Measurements from ENCODE around the gene KEAP1. TPM values are rescaled to one million over a fixed set of nuclear protein-coding genes. Genes with fewer than 3 reads are reported as not detected.
"Not testable (repeated sequence)": the region's sequence is repeated elsewhere in the genome, so short reads cannot be mapped to it uniquely, and the experiment has no call there.

KEAP1 gene
- total and polyA plus RNA-seq, 2 donors from 2014 or later: 60.8 to 79.4 TPM

DNA sequence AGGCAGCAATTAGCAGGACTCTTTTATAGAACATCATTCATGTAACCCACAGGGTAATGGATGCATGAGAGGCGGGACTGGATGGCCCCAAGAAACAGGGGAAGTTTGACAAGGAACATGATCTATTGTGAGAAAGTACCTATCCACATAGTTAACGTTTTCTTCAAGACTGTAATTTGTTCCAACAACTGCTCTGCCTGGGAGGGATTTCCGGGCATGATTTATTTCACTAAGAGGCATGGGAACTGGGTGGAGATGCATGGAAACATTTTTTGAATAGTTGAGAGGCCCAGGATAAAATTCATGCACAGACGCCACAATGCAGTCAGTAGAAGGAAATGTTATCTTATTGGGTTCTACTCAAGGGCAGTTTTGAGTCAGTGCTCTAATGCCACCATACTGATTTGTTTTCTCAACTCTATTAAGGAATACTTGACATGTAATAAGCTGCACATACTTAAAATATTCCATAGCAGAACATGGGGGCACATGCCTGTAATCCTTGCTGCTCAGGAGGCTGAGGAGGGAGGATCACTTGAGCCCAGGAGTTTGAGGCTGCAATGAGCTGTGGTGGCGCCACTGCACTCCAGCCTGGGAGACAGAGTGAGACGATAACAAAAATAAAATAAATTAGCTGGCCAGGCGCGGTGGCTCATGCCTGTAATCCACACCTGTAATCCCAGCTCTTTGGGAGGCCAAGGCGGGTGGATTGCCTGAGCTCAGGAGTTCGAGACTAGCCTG, 30.7 kb upstream of the KEAP1 start:
- FAIRE-seq (no peak), DNase-seq (peak in 2 of 5 donors; percentile 22 to 63)
- no peak for TF ChIP-seq CTCF (IDR thresholded peaks at IDR 0.05; ENCODE audit: borderline replicate concordance, extremely low read depth, insufficient read depth)
- no peaks in the 10 kb centered on the region for H3K36me3 ChIP-seq (ENCODE audit: control insufficient read depth in 2 of 3, insufficient read depth in 3 of 3, low read length in 3 of 3)
- no peaks in the 10 kb centered on the region for H3K4me1 ChIP-seq (ENCODE audit: control insufficient read depth in 2 of 3, insufficient read depth in 2 of 3, low read depth in 1 of 3, low read length in 3 of 3)
- intact Hi-C loops (cut with DNase I): no loop called here
- H3K27me3 ChIP-seq (ENCODE audit: control insufficient read depth, insufficient read depth, low read length): peaks cover 2% of the 10 kb centered on the region
- no peak overlapping the region for H3K27ac ChIP-seq (ENCODE audit: low read depth in 2 of 2, low read length in 2 of 2)
- H3K9me3 ChIP-seq (ENCODE audit: control insufficient read depth in 2 of 3, insufficient read depth in 1 of 3, low read length in 3 of 3): no peaks in the 10 kb centered on the region
- no peak overlapping the region for H3K9ac ChIP-seq (ENCODE audit: low read length in 3 of 3)
- no peak overlapping the region for H3K4me3 ChIP-seq (ENCODE audit: low read length in 3 of 3)

DNA sequence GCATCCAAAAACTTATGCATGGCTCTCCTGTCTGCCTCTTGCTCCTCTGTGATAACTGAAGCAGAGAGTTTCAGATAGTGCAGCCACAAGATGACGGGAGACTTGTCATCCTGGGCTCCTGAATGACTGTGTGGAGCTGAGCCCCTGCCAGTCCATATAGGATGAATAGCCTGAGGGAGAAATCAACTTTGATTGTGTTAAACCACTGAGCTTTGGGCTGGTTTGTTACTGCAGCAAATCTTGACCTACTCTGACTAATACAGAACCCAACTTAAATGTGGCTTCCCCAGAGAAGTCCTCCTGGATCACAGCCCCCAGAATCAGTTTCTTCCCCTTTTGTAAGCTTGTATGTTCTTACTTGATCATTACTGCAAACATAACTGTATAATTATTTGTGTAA, 29.3 kb upstream of the KEAP1 start:
- FAIRE-seq (no peak), DNase-seq (no peak)
- no peak for TF ChIP-seq CTCF (IDR thresholded peaks at IDR 0.05; ENCODE audit: borderline replicate concordance, extremely low read depth, insufficient read depth)

GRCh38 chr19:10526887-10527286, 23.7 kb upstream of the KEAP1 start:
- H3K4me3 ChIP-seq (ENCODE audit: low read length in 3 of 3); H3K27ac ChIP-seq (ENCODE audit: low read depth in 2 of 2, low read length in 2 of 2); DNase-seq; H3K27me3 ChIP-seq (ENCODE audit: control insufficient read depth, insufficient read depth, low read length); H3K9ac ChIP-seq (ENCODE audit: low read length in 3 of 3); intact Hi-C loops (cut with DNase I); FAIRE-seq; H3K4me1 ChIP-seq (ENCODE audit: control insufficient read depth in 2 of 3, insufficient read depth in 2 of 3, low read depth in 1 of 3, low read length in 3 of 3); H3K36me3 ChIP-seq (ENCODE audit: control insufficient read depth in 2 of 3, insufficient read depth in 3 of 3, low read length in 3 of 3); H3K9me3 ChIP-seq (ENCODE audit: control insufficient read depth in 2 of 3, insufficient read depth in 1 of 3, low read length in 3 of 3): not testable (repeated sequence)

More for the DNA sequence above, 29.3 kb upstream of the KEAP1 start:
- Histone ChIP-seq H3K36me3 (ENCODE audit: control insufficient read depth in 2 of 3, insufficient read depth in 3 of 3, low read length in 3 of 3) (no peaks in the 10 kb centered on the region), H3K4me3 (ENCODE audit: low read length in 3 of 3) (no peak overlapping the region), H3K27ac (ENCODE audit: low read depth in 2 of 2, low read length in 2 of 2) (no peak overlapping the region), H3K9me3 (ENCODE audit: control insufficient read depth in 2 of 3, insufficient read depth in 1 of 3, low read length in 3 of 3) (no peaks in the 10 kb centered on the region), H3K27me3 (ENCODE audit: control insufficient read depth, insufficient read depth, low read length) (peaks cover 2% of the 10 kb centered on the region), H3K4me1 (ENCODE audit: control insufficient read depth in 2 of 3, insufficient read depth in 2 of 3, low read depth in 1 of 3, low read length in 3 of 3) (no peaks in the 10 kb centered on the region), H3K9ac (ENCODE audit: low read length in 3 of 3) (no peak overlapping the region)
- intact Hi-C loops (cut with DNase I): no loop called here

- H3K27me3 ChIP-seq (ENCODE audit: control insufficient read depth, insufficient read depth, low read length): no peaks in the 10 kb centered on the region
- H3K27ac ChIP-seq (ENCODE audit: low read depth in 2 of 2, low read length in 2 of 2): no peak overlapping the region
- TF ChIP-seq CTCF (IDR thresholded peaks at IDR 0.05; ENCODE audit: borderline replicate concordance, extremely low read depth, insufficient read depth): no peak
- intact Hi-C loops (cut with DNase I): no loop called here
- H3K4me1 ChIP-seq (ENCODE audit: control insufficient read depth in 2 of 3, insufficient read depth in 2 of 3, low read depth in 1 of 3, low read length in 3 of 3): no peaks in the 10 kb centered on the region
- H3K9me3 ChIP-seq (ENCODE audit: control insufficient read depth in 2 of 3, insufficient read depth in 1 of 3, low read length in 3 of 3): no peaks in the 10 kb centered on the region
- no peak for FAIRE-seq
- no peaks in the 10 kb centered on the region for H3K36me3 ChIP-seq (ENCODE audit: control insufficient read depth in 2 of 3, insufficient read depth in 3 of 3, low read length in 3 of 3)
- H3K9ac ChIP-seq (ENCODE audit: low read length in 3 of 3): no peak overlapping the region
- no peak for DNase-seq
- no peak overlapping the region for H3K4me3 ChIP-seq (ENCODE audit: low read length in 3 of 3)
Measured at GRCh38 chr19:10525636-10526035, 22.5 kb upstream of the KEAP1 start.

All from kidney (tissue), 14 donors.